MM.1S (cell line): Measurements from ENCODE around the gene NACA2.

Experiments
- CTCF ChIP-seq: fragments of 300-600 bp; sonication (generic); IDR thresholded peaks from 2 replicates; pipeline ENCODE4 v1.5.1; 2016; ENCODE audit warnings: antibody characterized with exemption, low read length, mixed read lengths
- EZH2 ChIP-seq: fragments of 300-600 bp; sonication (generic); optimal IDR thresholded peaks from 2 replicates; pipeline ENCODE3; 2017; ENCODE audit warnings: low read depth, mild to moderate bottlenecking, antibody characterized with exemption, low read length, mixed read lengths

GRCh38 chr17:61634942-61635538, 44.0 kb upstream of the NACA2 start:
- TF ChIP-seq CTCF (no peak), EZH2 (no peak)
